ENCODE results near the gene FASN.

DNA sequence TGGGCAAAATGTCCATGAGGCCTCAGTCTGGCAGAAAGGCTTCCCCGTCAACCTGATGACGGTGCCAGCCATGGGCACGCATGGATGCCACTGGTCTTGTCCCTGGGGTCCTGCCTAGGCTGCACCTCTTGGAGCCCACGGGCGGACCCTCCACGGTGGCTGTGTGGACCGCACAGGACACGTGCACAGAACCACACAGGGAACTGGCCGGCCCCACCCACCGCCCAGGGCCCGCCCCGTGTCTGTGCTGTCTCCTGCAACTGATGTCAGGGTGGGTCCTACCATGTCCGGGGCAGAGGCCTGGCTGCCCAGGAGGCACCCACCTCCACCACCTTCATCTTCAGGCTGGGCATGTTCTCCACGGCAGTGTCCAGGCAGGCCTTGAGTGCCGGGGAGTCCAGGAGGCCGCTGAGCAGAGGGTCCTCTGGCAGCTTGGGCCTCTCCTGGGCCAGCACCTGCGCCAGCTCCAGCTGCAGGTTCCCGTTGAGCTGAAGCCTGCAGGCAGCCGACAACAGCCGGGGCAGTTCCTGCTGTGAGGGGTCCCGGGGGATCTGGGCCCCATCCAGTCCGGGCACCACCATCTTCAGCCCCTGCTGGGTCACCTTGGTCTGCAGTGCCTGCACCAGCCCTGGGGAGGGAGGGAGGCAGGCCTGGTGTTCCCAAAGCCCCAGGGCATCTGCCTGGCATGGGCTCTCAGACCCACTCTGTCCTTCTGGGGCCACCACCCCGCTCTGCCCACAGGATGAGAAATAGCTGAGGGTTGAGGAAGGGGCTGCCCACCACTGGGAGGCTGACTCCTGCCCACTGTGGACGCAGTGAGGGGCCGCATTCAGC, 11.9 kb downstream of the FASN start:
- TF ChIP-seq, protein P1, sequence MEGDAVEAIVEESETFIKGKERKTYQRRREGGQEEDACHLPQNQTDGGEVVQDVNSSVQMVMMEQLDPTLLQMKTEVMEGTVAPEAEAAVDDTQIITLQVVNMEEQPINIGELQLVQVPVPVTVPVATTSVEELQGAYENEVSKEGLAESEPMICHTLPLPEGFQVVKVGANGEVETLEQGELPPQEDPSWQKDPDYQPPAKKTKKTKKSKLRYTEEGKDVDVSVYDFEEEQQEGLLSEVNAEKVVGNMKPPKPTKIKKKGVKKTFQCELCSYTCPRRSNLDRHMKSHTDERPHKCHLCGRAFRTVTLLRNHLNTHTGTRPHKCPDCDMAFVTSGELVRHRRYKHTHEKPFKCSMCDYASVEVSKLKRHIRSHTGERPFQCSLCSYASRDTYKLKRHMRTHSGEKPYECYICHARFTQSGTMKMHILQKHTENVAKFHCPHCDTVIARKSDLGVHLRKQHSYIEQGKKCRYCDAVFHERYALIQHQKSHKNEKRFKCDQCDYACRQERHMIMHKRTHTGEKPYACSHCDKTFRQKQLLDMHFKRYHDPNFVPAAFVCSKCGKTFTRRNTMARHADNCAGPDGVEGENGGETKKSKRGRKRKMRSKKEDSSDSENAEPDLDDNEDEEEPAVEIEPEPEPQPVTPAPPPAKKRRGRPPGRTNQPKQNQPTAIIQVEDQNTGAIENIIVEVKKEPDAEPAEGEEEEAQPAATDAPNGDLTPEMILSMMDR (IDR thresholded peaks at IDR 0.05): no peak
- no peak for TF ChIP-seq POLR2A (IDR thresholded peaks at IDR 0.05)

All from body of pancreas (tissue), 4 donors.